Measurements from ENCODE around the gene RNASE12.
"Not testable (repeated sequence)": the region's sequence is repeated elsewhere in the genome, so short reads cannot be mapped to it uniquely, and the experiment has no call there.

The RNASE12 gene

DNA sequence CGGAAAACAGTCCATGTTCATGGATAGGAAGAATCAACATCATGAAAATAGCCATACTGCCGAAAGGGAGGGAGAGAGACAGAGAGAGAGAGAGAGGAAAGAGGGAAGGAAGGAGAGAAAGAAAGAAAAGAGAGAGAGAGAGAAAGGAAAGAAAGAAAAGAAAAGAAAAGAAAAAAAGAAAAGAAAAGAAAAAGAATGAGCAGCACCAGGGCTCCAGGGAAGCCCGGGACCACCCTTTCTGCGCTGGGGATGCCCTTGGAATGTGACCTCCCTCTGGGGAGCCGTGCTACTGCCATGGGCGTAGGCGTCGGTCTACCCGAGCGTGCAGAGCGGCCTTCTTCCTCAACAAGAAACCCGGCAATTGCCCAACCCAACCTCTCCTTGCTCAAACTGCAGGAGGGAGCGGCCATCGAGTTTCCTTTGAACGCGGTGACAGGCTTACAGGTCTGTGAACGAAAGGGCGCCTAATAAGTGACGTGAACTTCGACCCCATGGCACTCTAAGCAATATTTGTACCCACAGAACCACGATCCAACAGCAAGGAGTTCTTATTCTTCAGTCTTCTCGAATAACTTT lies 33.4 kb upstream of the RNASE12 start:
- H3K27ac ChIP-seq (ENCODE audit: low read length): no peak overlapping the region
- peak overlapping the region; percentile 82; the same call in 1 of the 2 replicates for H3K4me3 ChIP-seq (ENCODE audit: low read length)
- H3K36me3 ChIP-seq (ENCODE audit: control insufficient read depth, insufficient read depth, low read length): no peaks in the 10 kb centered on the region
- WGBS (ENCODE audit: insufficient coverage, insufficient read length): no CpG with 5 or more reads among the region's 22 CpGs
- H3K9me3 ChIP-seq (ENCODE audit: control insufficient read depth, insufficient read depth, low read length): no peaks in the 10 kb centered on the region
- no peaks in the 10 kb centered on the region for H3K4me1 ChIP-seq (ENCODE audit: control insufficient read depth, insufficient read depth, low read length)
- no peak for DNase-seq (ENCODE audit: low read depth, low spot score)
- no peaks in the 10 kb centered on the region; the same call in 1 of the 2 replicates for H3K27me3 ChIP-seq (ENCODE audit: control insufficient read depth, insufficient read depth, low read length)

DNA sequence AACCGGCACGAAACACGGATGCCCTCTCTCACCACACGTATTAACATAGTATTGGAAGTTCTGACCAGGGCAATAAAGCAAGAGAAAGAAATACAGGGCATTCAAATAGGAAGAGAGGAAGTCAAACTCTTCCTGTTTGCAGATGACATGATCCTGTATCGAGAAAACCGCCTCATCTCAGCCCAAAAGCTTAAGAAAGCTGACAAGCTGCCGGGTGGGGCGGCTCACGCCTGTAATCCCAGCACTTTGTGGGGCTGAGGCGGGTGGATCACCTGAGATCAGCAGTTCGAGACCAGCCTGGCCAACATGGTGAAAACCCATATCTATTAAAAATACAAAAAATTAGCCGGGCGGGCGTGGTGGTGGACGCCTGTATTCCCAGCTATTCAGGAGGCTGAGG lies 32.6 kb upstream of the RNASE12 start:
- no CpG with 5 or more reads among the region's 15 CpGs for WGBS (ENCODE audit: insufficient coverage, insufficient read length)
- H3K27ac ChIP-seq (ENCODE audit: low read length): no peak overlapping the region
- DNase-seq (ENCODE audit: low read depth, low spot score): no peak

DNA sequence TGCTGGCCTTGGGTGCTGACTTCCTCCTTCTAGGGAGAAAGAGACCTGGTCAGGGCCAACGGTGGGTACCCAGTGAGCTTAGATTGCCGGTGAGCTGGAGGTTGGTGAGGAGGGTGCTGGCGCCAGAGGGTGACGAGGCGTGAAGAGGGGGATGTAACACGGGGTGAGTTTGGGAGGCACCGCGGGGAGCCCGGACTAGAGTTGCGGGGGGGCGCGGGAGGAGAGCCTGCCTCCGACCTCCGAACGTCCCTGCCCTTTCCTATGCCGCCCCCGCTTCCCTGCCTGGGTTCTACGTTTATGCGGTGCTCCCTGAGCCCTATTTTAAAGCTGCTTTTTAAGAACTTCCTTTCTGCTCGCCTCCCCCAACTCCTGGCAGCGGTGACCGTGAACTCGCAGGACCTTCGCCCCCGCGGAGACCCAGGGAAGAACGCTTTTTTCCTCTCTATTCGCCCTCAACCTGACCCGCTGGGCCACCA lies 31.7 kb upstream of the RNASE12 start:
- no peaks in the 10 kb centered on the region for H3K9me3 ChIP-seq (ENCODE audit: control insufficient read depth, insufficient read depth, low read length)
- no peaks in the 10 kb centered on the region for H3K4me1 ChIP-seq (ENCODE audit: control insufficient read depth, insufficient read depth, low read length)
- no peaks in the 10 kb centered on the region; the same call in 1 of the 2 replicates for H3K27me3 ChIP-seq (ENCODE audit: control insufficient read depth, insufficient read depth, low read length)
- no peaks in the 10 kb centered on the region for H3K36me3 ChIP-seq (ENCODE audit: control insufficient read depth, insufficient read depth, low read length)
- no CpG with 5 or more reads among the region's 29 CpGs for WGBS (ENCODE audit: insufficient coverage, insufficient read length)
- H3K27ac ChIP-seq (ENCODE audit: low read length): no peak overlapping the region
- peak overlapping the region; percentile 35; the same call in 1 of the 2 replicates for H3K4me3 ChIP-seq (ENCODE audit: low read length)
- DNase-seq (ENCODE audit: low read depth, low spot score): no peak

More for the DNA sequence above, 32.6 kb upstream of the RNASE12 start:
- Histone ChIP-seq H3K9me3 (ENCODE audit: control insufficient read depth, insufficient read depth, low read length) (no peaks in the 10 kb centered on the region), H3K27me3 (ENCODE audit: control insufficient read depth, insufficient read depth, low read length) (no peaks in the 10 kb centered on the region; the same call in 1 of the 2 replicates), H3K4me3 (ENCODE audit: low read length) (no peak overlapping the region), H3K4me1 (ENCODE audit: control insufficient read depth, insufficient read depth, low read length) (no peaks in the 10 kb centered on the region), H3K36me3 (ENCODE audit: control insufficient read depth, insufficient read depth, low read length) (no peaks in the 10 kb centered on the region)

DNA sequence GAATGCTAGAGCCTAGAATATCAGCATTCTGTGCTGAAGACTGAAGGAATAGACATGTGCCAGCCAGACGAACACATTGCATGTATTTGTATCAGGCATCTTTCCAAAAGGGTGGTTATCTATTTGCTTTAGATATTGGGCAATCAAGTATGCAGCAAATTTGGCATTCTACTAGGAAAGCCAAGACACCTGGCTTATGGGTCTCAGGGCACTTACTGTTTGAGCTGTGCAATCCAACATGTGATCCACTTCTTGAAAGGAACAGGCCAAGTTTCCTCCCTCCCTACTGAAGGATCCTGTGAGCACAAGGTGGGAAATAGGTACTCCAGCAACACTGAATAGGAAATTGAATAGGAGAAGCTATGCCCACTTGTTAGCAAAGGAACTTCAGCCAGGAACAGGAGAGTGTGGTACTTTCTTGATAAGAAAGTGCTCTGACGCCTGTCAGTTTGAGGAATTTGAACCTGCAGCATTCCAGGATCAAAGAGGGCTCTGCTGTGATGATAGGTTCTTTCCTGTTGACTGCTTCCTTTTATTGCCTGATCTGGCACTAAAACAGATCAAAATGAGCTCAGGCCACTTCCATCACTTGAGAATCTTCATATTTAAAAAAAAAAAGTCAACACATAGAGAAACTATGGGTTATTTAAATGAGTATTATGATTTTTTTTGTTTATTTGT lies 29.8 kb upstream of the RNASE12 start:
- Histone ChIP-seq H3K27ac (ENCODE audit: low read length) (no peak overlapping the region), H3K27me3 (ENCODE audit: control insufficient read depth, insufficient read depth, low read length) (no peaks in the 10 kb centered on the region)
- no CpG with 5 or more reads among the region's 2 CpGs for WGBS (ENCODE audit: insufficient coverage, insufficient read length)

DNA sequence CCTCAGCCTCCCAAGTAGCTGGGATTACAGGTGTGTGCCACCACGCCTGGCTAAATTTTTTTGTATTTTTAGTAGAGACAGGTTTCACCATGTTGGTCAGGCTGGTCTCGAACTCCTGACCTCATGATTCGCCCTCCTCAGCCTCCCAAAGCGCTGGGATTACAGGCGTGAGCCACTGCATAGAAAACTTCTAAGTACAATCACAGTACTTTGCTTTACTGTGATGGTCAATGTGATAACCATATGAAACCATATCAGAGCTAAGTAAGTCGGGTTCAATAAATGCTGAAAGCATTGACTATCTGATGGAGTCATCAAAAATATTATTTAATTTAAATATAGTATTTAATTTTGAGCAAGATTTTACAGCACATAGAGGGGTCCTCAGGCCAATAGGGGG lies 28.5 kb upstream of the RNASE12 start:
- H3K27me3 ChIP-seq (ENCODE audit: control insufficient read depth, insufficient read depth, low read length); H3K9me3 ChIP-seq (ENCODE audit: control insufficient read depth, insufficient read depth, low read length); H3K36me3 ChIP-seq (ENCODE audit: control insufficient read depth, insufficient read depth, low read length); H3K4me3 ChIP-seq (ENCODE audit: low read length); DNase-seq (ENCODE audit: low read depth, low spot score); H3K27ac ChIP-seq (ENCODE audit: low read length); H3K4me1 ChIP-seq (ENCODE audit: control insufficient read depth, insufficient read depth, low read length): not testable (repeated sequence)
- WGBS (ENCODE audit: insufficient coverage, insufficient read length): no CpG with 5 or more reads among the region's 6 CpGs

More for the DNA sequence above, 29.8 kb upstream of the RNASE12 start:
- DNase-seq (ENCODE audit: low read depth, low spot score): no peak
- H3K36me3 ChIP-seq (ENCODE audit: control insufficient read depth, insufficient read depth, low read length): no peaks in the 10 kb centered on the region
- H3K9me3 ChIP-seq (ENCODE audit: control insufficient read depth, insufficient read depth, low read length): no peaks in the 10 kb centered on the region
- H3K4me1 ChIP-seq (ENCODE audit: control insufficient read depth, insufficient read depth, low read length): no peaks in the 10 kb centered on the region
- no peak overlapping the region for H3K4me3 ChIP-seq (ENCODE audit: low read length)

DNA sequence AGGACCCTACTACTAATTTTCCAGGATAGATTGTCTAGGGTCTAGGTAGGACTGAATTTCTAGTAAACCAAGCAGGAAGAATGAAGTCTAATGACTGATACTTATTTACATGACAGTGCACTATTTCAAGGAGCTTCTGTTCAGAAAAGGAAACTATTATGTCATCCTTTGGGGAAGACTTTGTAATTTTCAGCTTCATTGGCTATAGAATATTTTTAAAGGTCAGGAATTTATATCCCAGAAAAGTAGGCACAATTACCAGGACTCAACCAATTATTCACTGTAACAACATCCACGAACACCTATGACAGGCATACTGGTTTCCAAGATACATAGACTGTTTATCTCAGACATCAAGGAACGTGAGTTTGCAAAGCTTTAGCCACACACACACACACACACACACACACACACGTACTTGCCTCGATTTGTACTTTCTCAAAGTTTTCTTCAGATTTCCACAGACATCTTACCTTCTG lies 27.1 kb upstream of the RNASE12 start:
- no peaks in the 10 kb centered on the region for H3K4me1 ChIP-seq (ENCODE audit: control insufficient read depth, insufficient read depth, low read length)
- no peaks in the 10 kb centered on the region for H3K27me3 ChIP-seq (ENCODE audit: control insufficient read depth, insufficient read depth, low read length)
- no peak overlapping the region for H3K27ac ChIP-seq (ENCODE audit: low read length)
- DNase-seq (ENCODE audit: low read depth, low spot score): no peak
- no CpG with 5 or more reads among the region's 4 CpGs for WGBS (ENCODE audit: insufficient coverage, insufficient read length)
- H3K4me3 ChIP-seq (ENCODE audit: low read length): no peak overlapping the region
- H3K9me3 ChIP-seq (ENCODE audit: control insufficient read depth, insufficient read depth, low read length): no peaks in the 10 kb centered on the region
- H3K36me3 ChIP-seq (ENCODE audit: control insufficient read depth, insufficient read depth, low read length): no peaks in the 10 kb centered on the region

DNA sequence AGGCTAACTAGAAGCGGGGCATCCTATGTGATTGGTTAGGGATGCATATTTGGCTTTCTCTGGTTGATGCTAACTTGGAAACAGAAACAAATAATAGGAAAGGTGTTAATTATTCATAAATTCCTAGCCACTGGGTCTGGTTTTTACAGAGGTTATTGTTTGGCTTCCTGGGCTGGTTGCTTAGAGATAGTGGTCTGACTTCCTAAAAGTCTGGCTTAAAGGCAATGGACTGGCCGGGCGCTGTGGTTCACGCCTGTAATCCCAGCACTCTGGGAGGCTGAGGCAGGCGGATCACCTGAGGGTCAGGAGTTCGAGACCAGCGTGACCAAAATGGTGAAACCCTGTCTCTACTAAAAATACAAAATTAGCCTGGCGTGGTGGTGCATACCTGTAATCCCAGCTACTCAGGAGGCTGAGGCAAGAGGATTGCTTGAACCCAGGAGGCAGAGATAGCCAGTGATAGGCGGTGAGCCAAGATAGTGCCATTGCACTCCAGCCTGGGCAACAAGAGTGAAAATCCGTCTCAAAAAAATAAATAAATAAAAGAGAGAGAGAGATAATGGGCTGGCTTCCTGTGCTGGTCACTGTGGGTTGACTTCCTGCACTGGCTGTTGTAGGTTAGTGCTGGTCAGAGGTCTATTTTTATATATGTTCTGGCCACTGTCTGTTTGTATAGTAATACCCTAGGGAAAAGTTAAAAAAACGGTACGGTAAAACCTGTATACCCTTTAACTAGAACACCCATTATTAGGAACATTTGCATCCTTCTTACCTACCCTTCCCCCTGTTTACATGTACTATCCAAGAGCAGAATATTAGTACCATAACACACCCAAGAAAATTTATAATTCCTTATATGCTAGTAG lies 26.2 kb upstream of the RNASE12 start:
- Histone ChIP-seq H3K4me1 (ENCODE audit: control insufficient read depth, insufficient read depth, low read length) (no peaks in the 10 kb centered on the region), H3K36me3 (ENCODE audit: control insufficient read depth, insufficient read depth, low read length) (no peaks in the 10 kb centered on the region), H3K27ac (ENCODE audit: low read length) (no peak overlapping the region), H3K27me3 (ENCODE audit: control insufficient read depth, insufficient read depth, low read length) (no peaks in the 10 kb centered on the region), H3K4me3 (ENCODE audit: low read length) (no peak overlapping the region), H3K9me3 (ENCODE audit: control insufficient read depth, insufficient read depth, low read length) (no peaks in the 10 kb centered on the region)
- DNase-seq (ENCODE audit: low read depth, low spot score): no peak
- no CpG with 5 or more reads among the region's 12 CpGs for WGBS (ENCODE audit: insufficient coverage, insufficient read length)

DNA sequence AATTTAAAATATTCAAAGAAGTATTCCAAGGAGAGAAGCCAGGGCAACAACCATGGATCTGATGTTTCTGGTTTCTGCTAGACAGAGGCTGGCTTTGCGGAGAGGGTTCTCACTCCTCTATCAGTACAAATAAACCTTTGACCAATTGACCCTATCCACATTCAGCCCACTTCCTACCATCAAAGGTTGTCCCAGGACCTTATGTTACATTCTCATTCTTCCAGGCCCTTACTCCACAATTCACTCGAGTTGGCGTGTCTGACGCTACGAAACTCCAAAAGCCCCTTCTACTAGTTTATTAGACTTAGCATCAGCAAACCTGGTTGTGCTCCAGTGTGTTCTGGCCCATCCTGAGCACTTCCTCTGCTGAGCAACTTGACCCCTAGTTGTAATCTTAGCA lies 24.8 kb upstream of the RNASE12 start:
- Histone ChIP-seq H3K36me3 (ENCODE audit: control insufficient read depth, insufficient read depth, low read length) (no peaks in the 10 kb centered on the region), H3K27me3 (ENCODE audit: control insufficient read depth, insufficient read depth, low read length) (no peaks in the 10 kb centered on the region), H3K4me3 (ENCODE audit: low read length) (no peak overlapping the region), H3K4me1 (ENCODE audit: control insufficient read depth, insufficient read depth, low read length) (no peaks in the 10 kb centered on the region), H3K27ac (ENCODE audit: low read length) (no peak overlapping the region), H3K9me3 (ENCODE audit: control insufficient read depth, insufficient read depth, low read length) (no peaks in the 10 kb centered on the region)
- no CpG with 5 or more reads among the region's 5 CpGs for WGBS (ENCODE audit: insufficient coverage, insufficient read length)
- DNase-seq (ENCODE audit: low read depth, low spot score): no peak

DNA sequence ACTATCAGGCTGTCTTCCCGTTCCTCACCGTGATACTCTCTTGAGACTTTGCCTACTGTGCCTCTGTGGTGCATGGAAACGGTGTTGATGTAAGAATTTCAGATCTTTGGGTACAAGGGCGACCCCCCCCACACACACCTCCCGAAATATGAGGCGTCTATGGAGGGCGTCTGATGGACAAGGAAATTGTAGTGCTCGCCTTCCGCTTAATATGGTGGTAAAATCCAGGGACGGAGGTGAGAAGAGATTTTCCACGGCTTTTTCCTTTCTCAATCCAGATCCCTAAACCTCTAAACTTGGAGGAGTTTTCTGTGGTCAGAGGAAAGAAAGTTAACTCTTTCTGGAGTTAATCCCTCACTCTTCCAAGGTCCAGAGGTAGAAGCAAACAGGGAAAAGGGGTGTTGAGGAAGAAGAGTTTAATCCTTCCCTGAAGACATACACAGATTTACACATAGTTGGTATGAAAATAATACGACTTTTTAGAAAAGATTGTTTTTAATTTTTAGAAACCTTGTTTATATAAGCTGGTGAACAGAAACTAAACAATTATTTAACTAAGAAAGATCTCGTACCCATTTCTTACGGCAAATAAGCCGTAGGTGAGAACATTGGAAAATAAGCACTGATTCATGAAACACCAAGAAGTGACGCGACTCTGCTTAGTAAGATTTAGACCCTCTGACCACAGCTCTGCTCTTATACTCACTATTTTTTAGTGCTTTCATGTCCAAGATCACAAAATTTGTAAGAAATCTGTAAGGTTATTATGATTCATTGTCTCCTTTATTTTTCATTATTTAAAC lies 23.1 kb upstream of the RNASE12 start:
- peak overlapping the region; percentile 84; the same call in 1 of the 2 replicates for H3K4me3 ChIP-seq (ENCODE audit: low read length)
- H3K9me3 ChIP-seq (ENCODE audit: control insufficient read depth, insufficient read depth, low read length): no peaks in the 10 kb centered on the region
- no peaks in the 10 kb centered on the region for H3K36me3 ChIP-seq (ENCODE audit: control insufficient read depth, insufficient read depth, low read length)
- H3K27me3 ChIP-seq (ENCODE audit: control insufficient read depth, insufficient read depth, low read length): no peaks in the 10 kb centered on the region
- no peak for DNase-seq (ENCODE audit: low read depth, low spot score)
- no peaks in the 10 kb centered on the region for H3K4me1 ChIP-seq (ENCODE audit: control insufficient read depth, insufficient read depth, low read length)
- H3K27ac ChIP-seq (ENCODE audit: low read length): no peak overlapping the region
- WGBS (ENCODE audit: insufficient coverage, insufficient read length): no CpG with 5 or more reads among the region's 17 CpGs
